ENCODE data around the gene SCP2D1. TPM values are rescaled to one million over a fixed set of nuclear protein-coding genes. Genes with fewer than 3 reads are reported as not detected.

SCP2D1 gene
- total RNA-seq, 1 donor, result not detected

- Histone ChIP-seq H3K27me3 (ENCODE audit: insufficient read depth, low read length) (no peaks in the 10 kb centered on the region), H3K4me1 (ENCODE audit: insufficient read depth, low read length) (peaks cover 6% of the 10 kb centered on the region), H3K9me3 (ENCODE audit: low read depth, low read length) (no peaks in the 10 kb centered on the region)
Measured at GRCh38 chr20:18796282-18796833, 17.2 kb upstream of the SCP2D1 start.

DNA sequence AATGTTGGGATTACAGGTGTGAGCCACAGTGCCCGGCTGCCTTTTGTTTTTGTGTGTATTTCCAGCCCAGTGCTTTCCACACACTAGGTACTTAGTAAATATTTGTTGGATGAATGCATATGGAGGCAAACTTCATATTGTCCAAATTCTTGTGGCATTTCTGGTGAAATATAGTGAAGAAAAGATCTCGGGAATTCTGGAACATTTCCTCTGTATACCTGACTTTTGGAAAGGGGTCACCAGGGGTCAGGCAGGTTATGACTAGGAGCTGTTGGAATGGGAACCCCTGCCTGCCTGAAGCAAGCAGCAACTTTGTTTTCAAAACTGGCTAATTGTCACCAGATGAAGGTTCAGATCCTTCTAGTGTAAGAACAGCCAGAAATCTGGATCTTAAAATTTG lies 12.1 kb upstream of the SCP2D1 start:
- H3K27me3 ChIP-seq (ENCODE audit: insufficient read depth, low read length), result no peaks in the 10 kb centered on the region
- no peak overlapping the region for H3K4me3 ChIP-seq (ENCODE audit: low read length)
- H3K9me3 ChIP-seq (ENCODE audit: low read depth, low read length), result no peaks in the 10 kb centered on the region
- H3K4me1 ChIP-seq (ENCODE audit: insufficient read depth, low read length), result no peaks in the 10 kb centered on the region

More at GRCh38 chr20:18796282-18796833, 17.2 kb upstream of the SCP2D1 start:
- no peak overlapping the region for H3K4me3 ChIP-seq (ENCODE audit: low read length)

DNA sequence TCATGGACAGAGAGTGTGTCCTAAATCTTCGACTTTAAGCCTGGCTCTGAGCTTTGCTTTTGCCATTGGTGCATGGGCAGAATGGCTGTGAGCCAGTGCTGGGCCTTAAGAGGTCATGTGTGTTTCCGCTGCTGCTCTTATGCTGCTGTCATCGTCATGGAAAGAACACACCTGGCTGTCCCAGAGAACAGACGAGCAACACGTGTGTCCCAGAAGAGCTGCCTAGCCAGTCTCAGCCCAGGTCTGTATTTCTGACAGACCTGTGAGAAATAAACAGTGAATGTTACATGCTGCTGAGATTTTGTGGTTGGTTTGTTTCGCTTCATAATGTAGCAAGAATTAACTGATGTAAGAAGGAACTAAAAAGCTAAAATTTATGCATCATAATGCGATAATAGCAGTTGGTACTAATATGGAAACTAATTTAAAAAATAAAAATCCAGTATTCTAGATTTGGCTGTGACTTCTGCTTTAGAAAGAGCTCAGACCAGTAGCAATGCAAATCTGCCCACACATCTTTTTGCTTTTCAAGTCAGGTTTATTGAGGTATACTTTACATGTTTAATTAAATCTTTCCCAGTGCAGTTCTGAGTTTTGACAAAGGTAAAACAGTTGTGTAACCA lies 11.5 kb upstream of the SCP2D1 start:
- no peaks in the 10 kb centered on the region for H3K4me1 ChIP-seq (ENCODE audit: insufficient read depth, low read length)
- no peaks in the 10 kb centered on the region for H3K27me3 ChIP-seq (ENCODE audit: insufficient read depth, low read length)
- no peaks in the 10 kb centered on the region for H3K9me3 ChIP-seq (ENCODE audit: low read depth, low read length)
- no peak overlapping the region for H3K4me3 ChIP-seq (ENCODE audit: low read length)

DNA sequence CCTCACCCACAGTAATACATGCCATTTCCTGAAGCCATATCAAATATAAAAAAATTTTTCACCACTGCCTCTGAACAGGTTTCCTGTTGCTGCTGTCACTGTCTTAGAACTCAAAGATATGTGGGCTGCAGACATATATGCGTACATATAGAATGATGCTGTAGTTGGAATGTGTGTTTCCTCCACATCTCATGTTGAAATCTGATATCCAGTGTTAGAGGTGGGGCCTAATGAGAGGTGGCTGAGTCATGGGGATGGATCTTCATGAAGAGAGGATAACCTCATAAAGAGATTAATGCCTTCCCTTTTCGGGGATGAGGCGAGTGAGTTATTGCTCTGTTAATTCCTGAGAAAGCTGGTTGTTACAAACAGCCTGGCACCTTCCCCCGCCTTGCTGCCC lies 7.7 kb upstream of the SCP2D1 start:
- H3K27me3 ChIP-seq (ENCODE audit: insufficient read depth, low read length), result no peaks in the 10 kb centered on the region
- H3K4me1 ChIP-seq (ENCODE audit: insufficient read depth, low read length), result no peaks in the 10 kb centered on the region
- H3K4me3 ChIP-seq (ENCODE audit: low read length), result no peak overlapping the region
- H3K9me3 ChIP-seq (ENCODE audit: low read depth, low read length), result no peaks in the 10 kb centered on the region

DNA sequence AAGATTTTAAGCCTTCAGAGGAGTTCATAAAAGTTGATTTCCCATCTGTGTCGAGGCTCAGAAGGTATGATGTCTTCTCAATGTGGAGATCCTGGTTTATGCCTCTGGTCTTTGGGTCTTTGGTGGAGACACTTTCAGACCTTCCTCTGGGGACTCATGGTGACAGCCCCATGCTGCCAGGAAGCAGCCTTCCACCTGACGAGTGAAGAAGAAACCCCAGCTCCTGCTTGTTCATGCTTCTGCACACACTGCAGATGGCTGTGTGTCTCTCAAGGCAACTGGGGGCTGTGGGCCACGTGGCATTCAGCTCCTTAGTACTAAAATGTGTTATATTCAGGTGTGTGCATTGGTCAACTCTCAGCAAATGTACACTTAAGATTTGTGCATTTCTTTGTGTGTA lies 4.9 kb upstream of the SCP2D1 start:
- H3K4me3 ChIP-seq (ENCODE audit: low read length), result no peak overlapping the region
- no peaks in the 10 kb centered on the region for H3K27me3 ChIP-seq (ENCODE audit: insufficient read depth, low read length)
- no peaks in the 10 kb centered on the region for H3K9me3 ChIP-seq (ENCODE audit: low read depth, low read length)
- no peaks in the 10 kb centered on the region for H3K4me1 ChIP-seq (ENCODE audit: insufficient read depth, low read length)

DNA sequence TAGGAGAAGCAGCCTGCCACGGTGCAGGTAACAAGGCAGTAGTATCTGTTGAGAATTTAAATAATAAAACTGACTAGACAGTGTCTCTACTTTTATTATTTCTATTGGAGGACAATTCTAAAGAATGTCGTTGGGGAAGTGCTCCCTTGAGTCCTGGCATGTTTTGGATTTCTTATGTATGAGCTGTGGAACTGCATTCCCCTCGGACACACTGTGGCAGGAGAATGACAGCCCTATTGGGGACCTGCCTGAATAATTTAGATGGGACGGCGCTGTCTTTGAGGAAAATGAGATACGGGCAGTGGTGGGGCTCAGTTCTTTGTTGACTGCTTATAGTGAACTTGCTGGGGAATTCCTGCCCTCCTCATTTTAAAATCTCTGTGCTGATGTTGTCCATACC lies 2.4 kb upstream of the SCP2D1 start:
- Histone ChIP-seq H3K4me3 (ENCODE audit: low read length) (no peak overlapping the region), H3K9me3 (ENCODE audit: low read depth, low read length) (no peaks in the 10 kb centered on the region), H3K27me3 (ENCODE audit: insufficient read depth, low read length) (no peaks in the 10 kb centered on the region), H3K4me1 (ENCODE audit: insufficient read depth, low read length) (no peaks in the 10 kb centered on the region)

- no peaks in the 10 kb centered on the region for H3K4me1 ChIP-seq (ENCODE audit: insufficient read depth, low read length)
- no peak overlapping the region for H3K4me3 ChIP-seq (ENCODE audit: low read length)
- no peaks in the 10 kb centered on the region for H3K27me3 ChIP-seq (ENCODE audit: insufficient read depth, low read length)
- no peaks in the 10 kb centered on the region for H3K9me3 ChIP-seq (ENCODE audit: low read depth, low read length)
Measured at GRCh38 chr20:18811904-18812303, 1.7 kb upstream of the SCP2D1 start.

DNA sequence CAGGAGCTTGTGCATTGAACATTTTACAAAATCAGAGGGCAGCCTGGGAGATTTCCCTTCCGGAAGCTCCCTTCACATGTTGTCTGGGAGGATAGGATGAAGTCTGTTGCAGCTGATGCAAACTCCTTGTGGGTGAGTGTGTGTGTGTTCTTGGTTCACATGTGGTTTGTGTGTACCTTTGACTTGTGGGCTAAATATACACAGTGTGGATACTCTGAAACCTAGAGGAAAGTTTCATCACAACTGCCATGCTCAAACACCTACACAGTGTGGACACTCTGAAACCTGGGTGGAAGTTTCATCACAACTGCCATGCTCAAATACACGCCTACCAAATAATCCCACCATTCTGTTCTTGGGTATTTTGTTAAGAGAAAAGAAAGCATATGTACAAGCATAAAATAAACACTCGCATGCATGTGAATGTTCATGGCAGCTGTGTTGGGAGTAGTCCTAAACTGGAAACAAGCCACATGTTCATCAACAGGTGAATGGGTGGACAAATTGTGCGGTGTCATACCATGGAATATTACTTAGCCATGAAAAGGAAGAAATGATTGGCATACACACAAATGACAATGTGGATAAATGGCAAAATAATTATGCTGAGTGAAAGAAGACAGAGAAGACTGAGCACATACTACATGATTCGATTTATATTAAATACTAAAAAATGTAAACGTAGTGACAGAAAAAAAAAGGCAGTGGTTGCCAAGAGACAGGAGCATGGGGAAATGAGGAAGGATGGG lies 1.8 kb downstream of the SCP2D1 start:
- Histone ChIP-seq H3K4me3 (ENCODE audit: low read length) (no peak overlapping the region), H3K9me3 (ENCODE audit: low read depth, low read length) (no peaks in the 10 kb centered on the region), H3K27me3 (ENCODE audit: insufficient read depth, low read length) (no peaks in the 10 kb centered on the region), H3K4me1 (ENCODE audit: insufficient read depth, low read length) (no peaks in the 10 kb centered on the region)

GRCh38 chr20:18822832-18823231 lies 9.2 kb downstream of the SCP2D1 start:
- H3K4me1 ChIP-seq (ENCODE audit: insufficient read depth, low read length), result no peaks in the 10 kb centered on the region
- H3K27me3 ChIP-seq (ENCODE audit: insufficient read depth, low read length), result no peaks in the 10 kb centered on the region
- no peak overlapping the region for H3K4me3 ChIP-seq (ENCODE audit: low read length)
- H3K9me3 ChIP-seq (ENCODE audit: low read depth, low read length), result no peaks in the 10 kb centered on the region

- H3K27me3 ChIP-seq (ENCODE audit: insufficient read depth, low read length), result no peaks in the 10 kb centered on the region
Measured at GRCh38 chr20:18831830-18832499, 18.4 kb downstream of the SCP2D1 start.

DNA sequence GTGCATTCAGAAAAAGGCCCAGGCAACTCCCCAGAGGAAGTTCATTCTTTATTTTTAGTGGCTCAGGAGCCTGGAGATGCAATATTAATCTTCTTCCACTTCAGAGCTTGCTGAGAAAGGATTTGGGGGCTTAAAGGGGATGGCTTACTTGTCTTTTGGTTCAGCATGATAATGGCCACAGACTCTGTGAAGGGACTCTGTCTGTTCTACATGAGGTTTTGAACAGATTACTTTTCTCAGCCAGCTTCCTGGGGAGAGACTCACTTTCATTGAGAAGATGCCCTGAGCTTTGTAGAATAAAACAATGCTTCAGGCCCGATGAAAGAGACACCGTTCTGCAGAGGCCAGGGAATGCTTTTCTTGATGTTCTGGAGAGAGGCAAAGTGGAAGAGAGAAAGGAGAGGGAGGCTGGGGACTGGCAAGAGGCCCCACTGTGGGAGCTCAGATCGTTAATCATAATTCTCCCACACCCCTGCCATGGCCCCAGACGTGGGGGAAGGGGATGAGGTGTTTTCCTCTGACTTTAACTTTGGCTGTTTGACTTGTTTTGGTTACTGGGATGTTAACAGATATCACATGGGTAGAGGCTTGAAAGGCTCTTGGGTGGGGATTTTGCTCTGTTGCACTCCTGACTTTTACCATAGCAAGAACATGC lies 19.1 kb downstream of the SCP2D1 start:
- no peak overlapping the region for H3K4me3 ChIP-seq (ENCODE audit: low read length)
- H3K4me1 ChIP-seq (ENCODE audit: insufficient read depth, low read length), result no peaks in the 10 kb centered on the region
- no peaks in the 10 kb centered on the region for H3K9me3 ChIP-seq (ENCODE audit: low read depth, low read length)
- H3K27me3 ChIP-seq (ENCODE audit: insufficient read depth, low read length), result no peaks in the 10 kb centered on the region

More at GRCh38 chr20:18831830-18832499, 18.4 kb downstream of the SCP2D1 start:
- Histone ChIP-seq H3K4me3 (ENCODE audit: low read length) (no peak overlapping the region), H3K4me1 (ENCODE audit: insufficient read depth, low read length) (no peaks in the 10 kb centered on the region), H3K9me3 (ENCODE audit: low read depth, low read length) (no peaks in the 10 kb centered on the region)

- H3K4me1 ChIP-seq (ENCODE audit: insufficient read depth, low read length), result no peaks in the 10 kb centered on the region
- H3K27me3 ChIP-seq (ENCODE audit: insufficient read depth, low read length), result no peaks in the 10 kb centered on the region
- H3K4me3 ChIP-seq (ENCODE audit: low read length), result no peak overlapping the region
- H3K9me3 ChIP-seq (ENCODE audit: low read depth, low read length), result no peaks in the 10 kb centered on the region
Measured at GRCh38 chr20:18835466-18836256, 22.1 kb downstream of the SCP2D1 start.

DNA sequence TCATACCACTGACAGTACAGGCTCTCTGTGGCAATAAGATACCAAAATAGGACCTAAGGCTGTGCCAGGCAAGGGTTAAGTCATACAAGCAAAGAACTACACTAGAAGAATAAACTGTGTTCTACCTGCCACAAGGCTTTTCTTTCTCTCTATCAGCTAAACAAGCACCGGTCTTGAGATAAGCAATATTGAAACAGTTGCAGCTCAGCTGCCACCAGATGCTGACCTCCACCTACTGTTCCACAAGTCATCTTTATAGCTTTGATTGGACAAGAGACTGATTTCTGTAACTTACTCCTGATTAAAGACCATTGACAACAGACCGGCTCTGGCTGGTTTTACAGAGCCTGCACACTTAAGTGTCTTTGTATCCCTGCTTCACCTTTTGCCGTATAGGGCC lies 24.1 kb downstream of the SCP2D1 start:
- H3K27me3 ChIP-seq (ENCODE audit: insufficient read depth, low read length), result no peaks in the 10 kb centered on the region
- H3K4me1 ChIP-seq (ENCODE audit: insufficient read depth, low read length), result no peaks in the 10 kb centered on the region
- H3K4me3 ChIP-seq (ENCODE audit: low read length), result no peak overlapping the region
- no peaks in the 10 kb centered on the region for H3K9me3 ChIP-seq (ENCODE audit: low read depth, low read length)

- Histone ChIP-seq H3K9me3 (ENCODE audit: low read depth, low read length) (no peaks in the 10 kb centered on the region), H3K4me1 (ENCODE audit: insufficient read depth, low read length) (no peaks in the 10 kb centered on the region), H3K27me3 (ENCODE audit: insufficient read depth, low read length) (no peaks in the 10 kb centered on the region)
Measured at GRCh38 chr20:18839507-18840247, 26.1 kb downstream of the SCP2D1 start.

More at GRCh38 chr20:18839507-18840247, 26.1 kb downstream of the SCP2D1 start:
- no peak overlapping the region for H3K4me3 ChIP-seq (ENCODE audit: low read length)
